Measurements from ENCODE around the gene SRRD. TPM values are rescaled to one million over a fixed set of nuclear protein-coding genes. Genes with fewer than 3 reads are reported as not detected.

The SRRD gene
- total and polyA plus RNA-seq, 2 of the 8 experiments (the other 6 are each of a cell fraction or from before 2014, with no cell fraction given) = 17.1 to 25.3 TPM

DNA sequence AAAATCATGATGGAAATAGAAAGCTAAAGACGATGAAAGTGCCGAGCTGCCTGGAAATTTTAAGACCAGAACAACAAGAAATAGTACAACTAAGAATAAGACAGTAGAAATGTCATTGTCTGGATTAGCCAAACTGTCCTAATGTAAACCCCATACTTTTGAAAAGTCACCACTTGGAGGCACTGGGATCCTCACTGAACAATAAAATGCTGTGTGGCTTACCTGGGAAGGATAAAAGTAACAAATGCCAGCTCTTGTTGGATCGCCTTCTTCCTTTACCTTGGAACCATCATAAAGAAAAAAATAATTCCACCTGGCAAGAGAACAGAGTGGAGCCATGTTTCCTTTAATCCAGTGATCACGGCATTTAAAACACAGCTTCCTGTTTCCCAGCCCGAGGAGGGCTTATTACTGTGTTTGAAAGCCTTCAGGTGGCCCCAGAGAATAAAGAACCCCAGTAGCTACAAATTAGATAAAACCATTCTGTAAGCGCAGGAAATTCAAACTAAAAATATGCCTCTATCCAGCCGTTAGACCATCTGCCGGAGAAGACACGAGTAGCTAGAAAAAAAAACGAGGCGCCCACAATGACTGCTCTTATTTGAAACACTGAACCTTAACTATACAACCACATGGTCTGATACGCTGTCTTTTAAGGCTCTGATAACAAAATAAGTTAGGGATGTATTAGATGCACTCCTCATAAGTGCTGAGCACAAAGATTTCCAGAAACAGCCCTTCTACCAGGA lies 4.5 kb upstream of the SRRD start (continued):
- TF ChIP-seq JUN (IDR thresholded peaks at IDR 0.05; ENCODE audit: low read depth, low read length) = no peak
- no peak for TF ChIP-seq NRF1 (IDR thresholded peaks at IDR 0.05; ENCODE audit: low read depth, low read length)
- TF ChIP-seq GTF2F1 (IDR thresholded peaks at IDR 0.05; ENCODE audit: borderline replicate concordance, low read depth, low read length) = no peak
- no peak for TF ChIP-seq POLR2A (IDR thresholded peaks at IDR 0.05; ENCODE audit: control extremely low read depth in 1 of 2, low read depth in 2 of 2, low read length in 2 of 2)
- TF ChIP-seq RXRA (IDR thresholded peaks at IDR 0.05; ENCODE audit: insufficient read depth, low read depth, low read length) = no peak
- TF ChIP-seq TAF7 (optimal IDR thresholded peaks at IDR 0.05; ENCODE audit: borderline replicate concordance, low read depth, low read length) = no peak
- no peak for TF ChIP-seq RAD21 (IDR thresholded peaks at IDR 0.05 in 1 of 2, conservative IDR thresholded peaks at IDR 0.05 in 1 of 2; ENCODE audit: low read depth in 2 of 2, low read length in 2 of 2)
- no peak for TF ChIP-seq ASH2L (IDR thresholded peaks at IDR 0.05; ENCODE audit: low read length)
- no peak for TF ChIP-seq SP4 (IDR thresholded peaks at IDR 0.05; ENCODE audit: low read length)
- TF ChIP-seq NANOG (IDR thresholded peaks at IDR 0.05; ENCODE audit: insufficient read depth, low read depth, low read length, poor library complexity, severe bottlenecking) = no peak
- TF ChIP-seq SUZ12 (IDR thresholded peaks at IDR 0.05; ENCODE audit: low read length) = no peak
